H1 (cell line): ENCODE results near the gene AMPD3. TPM values are rescaled to one million over a fixed set of nuclear protein-coding genes. Genes with fewer than 3 reads are reported as not detected.

ENCODE experiments used
- GABPA ChIP-seq: IDR thresholded peaks from 2 replicates; pipeline ENCODE4 v1.6.1; 2011; ENCODE audit warnings: mild to moderate bottlenecking, low read length, moderate library complexity, borderline replicate concordance; ENCODE audit not compliant: insufficient read depth
- polyA plus RNA-seq, 7 experiments: library from polyadenylated mRNA; depleted of rRNA in 3 of 7; stranded (reverse) in 5 of 7; unstranded in 2 of 7; fragments of >200 nt in 5 of 7; fragments of 200-250 nt in 2 of 7; gene quantifications; 1 replicate in 5 of 7; 2 replicates in 1 of 7; 4 replicates in 1 of 7; pipeline versions ENCODE4 v1.2.1 to v1.2.3, GENCODE V29; 2011 to 2013; ENCODE audit warnings: missing spikeins in 2 of 7, mixed read lengths in 2 of 7
- total RNA-seq: library from RNA; stranded (reverse); fragmentation: NEBNext Ultra II Directional; extraction: Animal tissue kit (Norgen Biotek cat#: 25700); gene quantifications from 2 replicates; pipeline ENCODE4 v1.2.1, GENCODE V29; 2021

The AMPD3 gene
- total and polyA plus RNA-seq, 2 of the 8 experiments (the other 6 are each of a cell fraction or from before 2014, with no cell fraction given), result 4.0 to 6.3 TPM

DNA sequence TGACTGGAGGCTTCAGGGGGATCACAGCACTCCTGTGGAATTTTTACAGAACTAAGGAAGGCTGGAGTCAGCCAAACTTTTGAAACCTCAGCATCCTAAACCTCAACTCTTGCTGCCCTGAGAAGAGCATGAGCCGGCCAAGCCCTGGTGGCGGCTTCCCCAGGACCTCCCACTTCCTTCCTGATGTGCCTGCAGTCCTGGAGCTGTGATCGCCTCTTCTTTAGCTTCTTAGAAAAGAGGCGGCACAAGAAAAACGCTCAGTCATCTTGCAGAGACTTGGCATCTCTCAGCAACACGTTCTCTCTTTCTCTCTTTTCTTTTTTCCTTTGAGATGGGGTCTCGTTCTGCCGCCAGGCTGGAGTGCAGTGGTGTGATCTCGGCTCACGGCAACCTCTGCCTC is 40.4 kb upstream of the AMPD3 start (continued):
- TF ChIP-seq GABPA, result no peak
- TF ChIP-seq, all 59 proteins: peak for 0
